ENCODE measurements around the gene EPYC. TPM values are rescaled to one million over a fixed set of nuclear protein-coding genes. Genes with fewer than 3 reads are reported as not detected.

EPYC gene
- total and polyA plus RNA-seq, 2 of the 13 experiments (the other 11 are each of a cell fraction or from before 2014, with no cell fraction given) = not detected

GRCh38 chr12:90953956-90954421 is 50.8 kb downstream of the EPYC start:
- Histone ChIP-seq H4K20me1 (ENCODE audit: insufficient read depth, low read length) (no peaks in the 10 kb centered on the region), H3K4me2 (ENCODE audit: low read depth, low read length) (no peak overlapping the region), H3K27ac (ENCODE audit: extremely low read length, insufficient read depth, low read length) (no peak overlapping the region), H3K9me3 (ENCODE audit: low read length) (no peaks in the 10 kb centered on the region), H3K4me3 (replicated peaks in 1 of 3; ENCODE audit: insufficient read depth in 1 of 3, low read depth in 2 of 3, low read length in 3 of 3) (no peak overlapping the region), H3K36me3 (replicated peaks in 1 of 2; ENCODE audit: control insufficient read depth in 1 of 2, insufficient read depth in 2 of 2, low read length in 2 of 2) (no peaks in the 10 kb centered on the region), H3K27me3 (ENCODE audit: control insufficient read depth in 1 of 2, insufficient read depth in 2 of 2, low read length in 2 of 2) (no peaks in the 10 kb centered on the region), H3K79me2 (ENCODE audit: insufficient read depth, low read length) (no peaks in the 10 kb centered on the region), H3K4me1 (ENCODE audit: insufficient read depth, low read length) (no peaks in the 10 kb centered on the region), H3K9ac (ENCODE audit: insufficient read depth, low read depth, low read length) (no peak overlapping the region), H2AFZ (ENCODE audit: low read length) (no peak overlapping the region)
- no TSS peak for BruUV-seq (replicated peaks)
- ATAC-seq (peak; percentile 97), FAIRE-seq (no peak), DNase-seq (ENCODE audit: low spot score) (peak; percentile 38)
- in situ Hi-C loops (cut with HindIII; ENCODE audit: extremely low pct_ligation_motif_present, low pct_unique_long_range_greater_than_20kb) (loop anchor here (25.0 kb wide), 1 partner anchor 383 kb away; no protein-coding TSS in a partner anchor), intact Hi-C loops (cut with micrococcal nuclease; ENCODE audit: unreplicated experiment) (no loop called here)
- WGBS (ENCODE audit: low lambda C conversion rate) = 44% methylated on average over 17 of the region's 32 CpGs
- CTCF ChIA-PET (ENCODE audit: low intra/inter-chr PET ratio, low total read pairs) = no interaction called here
- POLR2A ChIA-PET = no interaction called here
- TF ChIP-seq ZBTB20 (CRISPR knock-in tag; IDR thresholded peaks at IDR 0.05; ENCODE audit: borderline replicate concordance, low read depth) = no peak
- TF ChIP-seq CBX5 (CRISPR knock-in tag; IDR thresholded peaks at IDR 0.05; ENCODE audit: borderline replicate concordance) = no peak
- peak; percentile 68 for TF ChIP-seq XRCC5 (optimal IDR thresholded peaks at IDR 0.05; ENCODE audit: low read length)
- peak; percentile 59; the same call in 1 of the 2 replicates for TF ChIP-seq ETV5 (CRISPR knock-in tag; IDR thresholded peaks at IDR 0.05; ENCODE audit: borderline replicate concordance)
- peak; percentile 24; the same call in 1 of the 2 replicates for TF ChIP-seq STAG1 (CRISPR knock-in tag; IDR thresholded peaks at IDR 0.05)
- 0 out of 2 replicates have a peak, but pooled peaks have one; percentile 31 for TF ChIP-seq ZNF263 (CRISPR knock-in tag; IDR thresholded peaks at IDR 0.05)
- TF ChIP-seq ZNF589 (CRISPR knock-in tag; conservative IDR thresholded peaks at IDR 0.05) = no peak
- peak; percentile 64 for TF ChIP-seq CTCF (CRISPR knock-in tag; IDR thresholded peaks at IDR 0.05)
- 0 out of 2 replicates have a peak, but pooled peaks have one; percentile 2 for TF ChIP-seq SMC3 (IDR thresholded peaks at IDR 0.05; ENCODE audit: low read length)
- no peak for TF ChIP-seq SYNCRIP (IDR thresholded peaks at IDR 0.05; ENCODE audit: insufficient read depth, low read depth, low read length)
- peak; percentile 32; the same call in 1 of the 2 replicates for TF ChIP-seq GABPA (IDR thresholded peaks at IDR 0.05; ENCODE audit: low read depth, low read length)
- TF ChIP-seq GABPA (CRISPR knock-in tag; IDR thresholded peaks at IDR 0.05; ENCODE audit: low read depth) = peak; percentile 81
- TF ChIP-seq MTA1 (CRISPR knock-in tag; IDR thresholded peaks at IDR 0.05; ENCODE audit: borderline replicate concordance) = no peak
- no peak for TF ChIP-seq CCAR2 (optimal IDR thresholded peaks at IDR 0.05; ENCODE audit: low read depth, low read length)
- TF ChIP-seq BATF2 (CRISPR knock-in tag; IDR thresholded peaks at IDR 0.05) = no peak
- no peak for TF ChIP-seq TGIF2 (CRISPR knock-in tag; IDR thresholded peaks at IDR 0.05)
- peak; percentile 86 for TF ChIP-seq GABPB1 (CRISPR knock-in tag; IDR thresholded peaks at IDR 0.05)
- no peak for TF ChIP-seq ZNF598 (CRISPR knock-in tag; IDR thresholded peaks at IDR 0.05; ENCODE audit: borderline replicate concordance)
- TF ChIP-seq ARID4A (CRISPR knock-in tag; IDR thresholded peaks at IDR 0.05; ENCODE audit: borderline replicate concordance) = no peak
